ENCODE measurements around the gene STARD10. TPM values are rescaled to one million over a fixed set of nuclear protein-coding genes. Genes with fewer than 3 reads are reported as not detected.

STARD10 gene
- total RNA-seq, 2 experiments from 2014 or later = 7.8 to 8.0 TPM

DNA sequence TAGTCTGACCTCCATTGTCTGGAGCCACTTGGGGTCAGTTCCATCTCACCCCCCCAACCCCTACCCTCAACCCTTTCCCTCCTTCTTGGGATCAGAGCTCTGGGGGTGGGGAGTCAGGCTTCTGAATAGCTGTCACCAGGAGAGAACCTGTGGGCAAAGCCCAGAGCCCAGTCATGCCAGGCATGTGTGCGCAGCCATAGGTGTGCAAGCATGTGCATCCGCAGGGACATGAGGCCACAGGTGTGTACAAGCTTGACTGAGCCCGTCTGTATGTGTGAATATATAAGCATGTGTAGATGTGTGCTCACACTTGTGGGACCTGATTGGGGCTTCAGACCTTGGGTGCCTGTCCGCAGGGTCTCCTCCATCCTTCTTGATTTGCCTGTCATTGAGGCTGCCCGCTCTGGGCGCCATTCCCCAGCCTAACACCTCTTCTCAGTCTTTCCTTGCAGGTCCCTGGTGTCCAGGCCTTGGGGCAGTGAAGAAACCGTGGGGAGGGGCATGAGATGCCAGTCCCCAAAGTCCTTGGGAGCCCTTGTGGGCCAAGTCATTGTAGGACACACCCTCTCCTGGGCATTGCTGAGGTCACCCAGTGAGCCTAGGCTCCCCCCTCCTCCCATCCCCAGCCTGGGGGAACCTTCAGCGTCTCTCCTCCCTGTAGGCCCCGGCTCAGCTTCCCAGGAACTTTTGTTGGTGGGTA, 29.4 kb upstream of the STARD10 start:
- POLR2A ChIA-PET = interaction anchor here (1.3 to 1.4 kb wide), 2 partner anchors 10 to 12 kb away, joined by 3 to 5 read pairs; no protein-coding TSS in a partner anchor
- Mint-ChIP-seq H3K9me3 (no peaks in the 10 kb centered on the region), H3K4me1 (peaks cover 9% of the 10 kb centered on the region), H3K36me3 (peaks cover 20% of the 10 kb centered on the region), H3K27me3 (no peaks in the 10 kb centered on the region), H3K4me3 (no peak overlapping the region), H3K27ac (no peak overlapping the region)
- ATAC-seq (ENCODE audit: low read depth) (no peak), DNase-seq (no peak)

GRCh38 chr11:72821920-72822799, 28.3 kb upstream of the STARD10 start:
- peaks cover 28% of the 10 kb centered on the region for H3K36me3 Mint-ChIP-seq
- ATAC-seq (ENCODE audit: low read depth) (peak; percentile 86), DNase-seq (peak; percentile 88)
- no peak overlapping the region for H3K27ac Mint-ChIP-seq
- H3K4me3 Mint-ChIP-seq = no peak overlapping the region
- POLR2A ChIA-PET = interaction anchor here (0.9 to 1.4 kb wide), 3 partner anchors 9 to 96 kb away, joined by 3 to 5 read pairs (median 5); no protein-coding TSS in a partner anchor
- no peaks in the 10 kb centered on the region for H3K9me3 Mint-ChIP-seq
- H3K27me3 Mint-ChIP-seq = no peaks in the 10 kb centered on the region
- H3K4me1 Mint-ChIP-seq = peaks cover 12% of the 10 kb centered on the region

- no peak overlapping the region for H3K27ac Mint-ChIP-seq
- POLR2A ChIA-PET = interaction anchor here (0.9 kb wide), 1 partner anchor 95 kb away, joined by 5 read pairs; no protein-coding TSS in a partner anchor
- peaks cover 30% of the 10 kb centered on the region for H3K36me3 Mint-ChIP-seq
Measured at GRCh38 chr11:72821221-72821919, 27.5 kb upstream of the STARD10 start.

DNA sequence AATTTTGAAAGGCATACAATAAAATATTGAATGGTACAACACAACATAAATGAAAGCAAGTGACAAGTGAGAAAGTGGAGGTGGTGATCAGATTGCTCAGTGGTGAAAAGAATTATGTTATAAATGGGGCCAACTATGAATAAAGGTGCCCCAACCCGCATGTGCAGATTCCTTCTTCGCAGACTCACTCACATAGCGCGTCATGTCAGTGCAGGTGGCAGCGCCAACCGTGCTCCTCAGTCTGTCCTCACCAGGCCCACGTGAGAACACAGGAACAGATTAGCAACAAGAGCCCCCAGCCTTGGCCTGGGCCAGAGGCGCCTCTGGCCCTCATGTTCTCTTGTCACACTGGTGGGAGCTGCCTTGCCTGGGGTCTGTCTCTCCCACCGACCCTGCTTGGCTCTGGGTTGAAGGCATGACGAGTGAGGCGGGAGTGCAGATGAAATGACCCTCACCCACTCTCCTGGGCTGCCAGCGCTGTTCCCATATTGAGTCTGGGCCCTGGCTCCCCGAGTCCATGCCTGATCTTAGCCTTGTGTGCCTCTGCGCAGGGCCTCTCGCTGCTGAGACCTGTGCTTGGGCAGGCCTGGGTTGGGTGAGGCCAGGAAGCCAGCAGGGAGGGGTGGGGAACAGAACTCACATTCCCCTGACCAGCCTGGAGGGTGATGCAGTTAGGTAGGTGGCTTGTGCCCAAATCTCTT, 26.7 kb upstream of the STARD10 start:
- no peak overlapping the region for H3K27ac Mint-ChIP-seq
- peaks cover 30% of the 10 kb centered on the region for H3K36me3 Mint-ChIP-seq
- no peaks in the 10 kb centered on the region for H3K27me3 Mint-ChIP-seq
- H3K4me3 Mint-ChIP-seq = no peak overlapping the region
- no peaks in the 10 kb centered on the region for H3K9me3 Mint-ChIP-seq
- no peak for ATAC-seq (ENCODE audit: low read depth)
- POLR2A ChIA-PET = no interaction called here
- H3K4me1 Mint-ChIP-seq = peaks cover 18% of the 10 kb centered on the region
- no peak for DNase-seq

More at GRCh38 chr11:72821221-72821919, 27.5 kb upstream of the STARD10 start:
- DNase-seq = no peak
- Mint-ChIP-seq H3K4me1 (peaks cover 14% of the 10 kb centered on the region), H3K9me3 (no peaks in the 10 kb centered on the region), H3K4me3 (no peak overlapping the region), H3K27me3 (no peaks in the 10 kb centered on the region)
- no peak for ATAC-seq (ENCODE audit: low read depth)

DNA sequence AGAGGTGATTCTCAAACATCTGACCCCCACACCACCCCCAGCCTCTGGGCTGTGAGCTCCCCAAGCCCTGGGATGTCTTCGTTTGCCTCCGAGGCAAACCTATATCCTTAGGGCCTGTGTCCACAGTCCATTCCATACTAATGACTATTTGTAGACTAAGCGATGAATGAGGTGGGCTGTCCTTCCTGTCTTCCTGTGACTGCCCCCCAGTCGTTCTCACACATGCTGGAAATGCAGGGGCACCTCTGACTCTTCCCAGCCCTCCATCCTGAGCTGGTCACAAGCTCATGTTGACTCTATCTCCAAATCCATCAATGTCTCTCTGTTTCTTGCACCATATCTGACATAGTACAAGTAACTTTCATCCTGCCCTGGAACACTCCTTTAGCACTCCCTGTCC, 25.1 kb upstream of the STARD10 start:
- ATAC-seq (ENCODE audit: low read depth) (no peak), DNase-seq (no peak)
- Mint-ChIP-seq H3K9me3 (no peaks in the 10 kb centered on the region), H3K4me1 (peaks cover 17% of the 10 kb centered on the region), H3K27ac (no peak overlapping the region), H3K27me3 (no peaks in the 10 kb centered on the region), H3K4me3 (no peak overlapping the region), H3K36me3 (peaks cover 28% of the 10 kb centered on the region)
- POLR2A ChIA-PET = no interaction called here

GRCh38 chr11:72817966-72818365, 24.1 kb upstream of the STARD10 start:
- Mint-ChIP-seq H3K4me3 (no peak overlapping the region), H3K4me1 (peaks cover 20% of the 10 kb centered on the region), H3K27ac (peak overlapping the region; percentile 64), H3K36me3 (peaks cover 28% of the 10 kb centered on the region), H3K9me3 (no peaks in the 10 kb centered on the region), H3K27me3 (no peaks in the 10 kb centered on the region)
- POLR2A ChIA-PET = no interaction called here
- DNase-seq = no peak
- ATAC-seq (ENCODE audit: low read depth) = no peak

- peaks cover 32% of the 10 kb centered on the region for H3K4me1 Mint-ChIP-seq
- H3K36me3 Mint-ChIP-seq = peaks cover 37% of the 10 kb centered on the region
- POLR2A ChIA-PET = interaction anchor here (0.8 to 2.3 kb wide), 8 partner anchors 9 to 474 kb away, joined by 3 to 21 read pairs (median 8); partner anchors contain the start of genes FCHSD2 and STARD10
- ATAC-seq (ENCODE audit: low read depth) = no peak
- H3K27me3 Mint-ChIP-seq = no peaks in the 10 kb centered on the region
- peak overlapping the region; percentile 99 for H3K4me3 Mint-ChIP-seq
- H3K9me3 Mint-ChIP-seq = no peaks in the 10 kb centered on the region
- H3K27ac Mint-ChIP-seq = peak overlapping the region; percentile 98
- DNase-seq = no peak
Measured at GRCh38 chr11:72816404-72816990, 22.6 kb upstream of the STARD10 start.

DNA sequence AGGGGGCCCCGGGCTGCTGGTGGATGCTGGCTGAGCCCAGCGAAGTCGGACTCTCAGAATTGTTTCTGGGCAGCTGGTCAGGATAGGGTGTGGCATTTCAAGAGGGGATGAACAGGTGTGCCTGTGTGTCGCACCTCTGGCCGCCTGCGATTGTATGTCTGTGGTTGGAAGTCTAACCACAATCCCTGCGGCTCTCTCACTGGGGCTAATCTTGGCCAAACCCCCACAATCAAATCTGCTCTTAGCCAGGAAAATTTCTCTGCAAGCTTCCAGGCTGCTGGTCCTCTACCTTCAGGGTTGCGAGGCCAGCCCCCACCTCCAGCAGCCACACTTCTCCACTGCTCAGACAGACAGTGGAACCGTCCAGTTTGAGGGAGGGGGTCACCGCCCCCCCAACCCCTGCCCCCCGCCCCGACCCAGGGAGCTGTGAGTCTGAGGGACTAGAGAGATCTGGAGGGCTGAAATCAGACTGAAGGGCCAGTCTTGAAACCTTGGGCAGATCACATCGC, 21.3 kb upstream of the STARD10 start:
- no peaks in the 10 kb centered on the region for H3K27me3 Mint-ChIP-seq
- H3K27ac Mint-ChIP-seq = peak overlapping the region; percentile 98
- no peaks in the 10 kb centered on the region for H3K9me3 Mint-ChIP-seq
- H3K36me3 Mint-ChIP-seq = peaks cover 38% of the 10 kb centered on the region
- peaks cover 38% of the 10 kb centered on the region for H3K4me1 Mint-ChIP-seq
- H3K4me3 Mint-ChIP-seq = peak overlapping the region; percentile 99
- DNase-seq = no peak
- no peak for ATAC-seq (ENCODE audit: low read depth)
- POLR2A ChIA-PET = interaction anchor here (0.6 to 2.3 kb wide), 16 partner anchors 10 to 592 kb away, joined by 3 to 21 read pairs (median 4); partner anchors contain the start of genes FCHSD2 and STARD10

GRCh38 chr11:72814286-72815109, 20.7 kb upstream of the STARD10 start, which contains the start of gene ATG16L2:
Gene ATG16L2 (plus strand): TSS chr11:72814411. CDS start chr11:72814446, 35 bp downstream.
- Mint-ChIP-seq H3K27ac (peak within 1 kb of the TSS; percentile 98), H3K4me1 (peaks cover 38% of the 10 kb centered on the region), H3K9me3 (no peaks in the 10 kb centered on the region), H3K4me3 (peak within 1 kb of the TSS; percentile 99), H3K27me3 (no peaks in the 10 kb centered on the region), H3K36me3 (peaks cover 36% of the 10 kb centered on the region)
- ATAC-seq (ENCODE audit: low read depth) = peak; percentile 69
- DNase-seq = peak; percentile 98
- POLR2A ChIA-PET = interaction anchor here (0.5 to 3.0 kb wide), 14 partner anchors 10 to 342 kb away, joined by 3 to 21 read pairs (median 4); partner anchors contain the start of genes FCHSD2 and STARD10

GRCh38 chr11:72813740-72814285, 20.0 kb upstream of the STARD10 start:
- POLR2A ChIA-PET = interaction anchor here (0.5 to 3.0 kb wide), 16 partner anchors 9 to 364 kb away, joined by 3 to 17 read pairs (median 4); partner anchors contain the start of genes FCHSD2 and STARD10
- H3K27me3 Mint-ChIP-seq = no peaks in the 10 kb centered on the region
- H3K9me3 Mint-ChIP-seq = no peaks in the 10 kb centered on the region
- ATAC-seq (ENCODE audit: low read depth) (peak; percentile 60), DNase-seq (no peak)
- H3K4me3 Mint-ChIP-seq = peak overlapping the region; percentile 99
- peaks cover 33% of the 10 kb centered on the region for H3K36me3 Mint-ChIP-seq
- peaks cover 36% of the 10 kb centered on the region for H3K4me1 Mint-ChIP-seq
- H3K27ac Mint-ChIP-seq = peak overlapping the region; percentile 98

All from activated naive CD8-positive, alpha-beta T cell treated with anti-CD3 and anti-CD28 coated beads, Interleukin-2, amount 10 ng/mL, durations not matched to agents 7 days and 5 days (primary cell).